HepG2 (cell line): ENCODE data around the gene ALDH7A1.

ENCODE experiments used
- EZH2 ChIP-seq: conservative IDR thresholded peaks from 2 replicates; pipeline ENCODE4 v1.6.1; 2012; ENCODE audit warnings: mild to moderate bottlenecking, low read depth, low read length, moderate library complexity
- HDAC2 ChIP-seq: sonication (generic); formaldehyde crosslinking; IDR thresholded peaks from 2 replicates; pipeline ENCODE4 v1.4.0; 2020; ENCODE audit warnings: missing genetic modification reagents
- HOXA7 ChIP-seq: sonication (generic); formaldehyde crosslinking; IDR thresholded peaks from 2 replicates; pipeline ENCODE4 v1.8.1; 2022; ENCODE audit warnings: mild to moderate bottlenecking, missing genetic modification reagents, moderate library complexity
- PAF1 ChIP-seq: IDR thresholded peaks from 2 replicates; pipeline ENCODE4 v1.6.1; 2016; ENCODE audit warnings: missing genetic modification reagents, missing compliant biosample characterization
- SKI ChIP-seq: fragments of 450-650 bp; IDR thresholded peaks from one replicate; pipeline ENCODE4 v1.6.1; 2018; ENCODE audit warnings: mild to moderate bottlenecking; ENCODE audit not compliant: partially characterized antibody
- SRSF1 ChIP-seq: fragments of 200-400 bp; formaldehyde crosslinking; optimal IDR thresholded peaks from 2 replicates; pipeline ENCODE3; 2017; ENCODE audit warnings: mild to moderate bottlenecking, low read depth, low read length, moderate library complexity
- TBL1XR1 ChIP-seq: fragments of 150-350 bp; IDR thresholded peaks from 2 replicates; pipeline ENCODE4 v1.6.1; 2014; ENCODE audit warnings: borderline replicate concordance, low read length; ENCODE audit not compliant: partially characterized antibody
- ZFP41 ChIP-seq: sonication (generic); formaldehyde crosslinking; IDR thresholded peaks from 2 replicates; pipeline ENCODE4 v1.4.0; 2020; ENCODE audit warnings: mild to moderate bottlenecking, missing genetic modification reagents, borderline replicate concordance
- ZNF275 ChIP-seq: sonication (generic); formaldehyde crosslinking; IDR thresholded peaks from 2 replicates; pipeline ENCODE4 v1.8.0; 2022; ENCODE audit warnings: missing genetic modification reagents, mild to moderate bottlenecking, inconsistent platforms, borderline replicate concordance
- ZNF510 ChIP-seq: sonication (generic); formaldehyde crosslinking; IDR thresholded peaks from 2 replicates; pipeline ENCODE4 v1.4.0; 2020; ENCODE audit warnings: low read depth, mild to moderate bottlenecking, missing genetic modification reagents
- ZNF776 ChIP-seq: sonication (generic); formaldehyde crosslinking; IDR thresholded peaks from 2 replicates; pipeline ENCODE4 v1.4.0; 2020; ENCODE audit warnings: mild to moderate bottlenecking, missing genetic modification reagents
- TF ChIP-seq, protein P1 (sequence below), 2 experiments: IDR thresholded peaks; 2 replicates each; pipeline ENCODE4 v1.6.1; 2011 to 2012; ENCODE audit warnings: low read length in 2 of 2, borderline replicate concordance in 1 of 2, low read depth in 1 of 2, mild to moderate bottlenecking in 1 of 2, moderate library complexity in 1 of 2
- TF ChIP-seq, protein P2 (sequence below): sonication (generic); formaldehyde crosslinking; IDR thresholded peaks from 2 replicates; pipeline ENCODE4 v1.4.0; 2020; ENCODE audit warnings: missing genetic modification reagents, borderline replicate concordance

DNA sequence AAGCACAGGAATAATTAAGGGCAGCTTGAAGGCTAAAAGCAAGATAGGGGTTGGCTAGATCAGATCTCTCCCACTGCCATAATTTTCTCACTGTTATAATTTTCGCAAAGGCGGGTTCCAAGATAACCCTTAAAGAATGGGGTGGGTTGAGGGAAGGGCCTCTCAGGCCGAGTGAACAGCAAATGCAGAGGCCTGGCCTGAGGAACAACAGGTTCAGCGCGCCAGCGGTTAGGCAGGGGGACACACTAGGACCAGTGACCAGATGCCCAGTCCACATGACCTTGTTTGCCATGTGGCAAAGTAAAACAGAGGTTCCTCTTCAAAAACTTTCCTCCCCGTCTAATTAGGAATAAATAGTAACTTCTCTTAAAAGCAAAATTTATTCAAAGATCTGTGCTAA is 4.5 kb upstream of the ALDH7A1 start:
- no peak for TF ChIP-seq HOXA7
- no peak for TF ChIP-seq ZNF776
- TF ChIP-seq, protein P1, sequence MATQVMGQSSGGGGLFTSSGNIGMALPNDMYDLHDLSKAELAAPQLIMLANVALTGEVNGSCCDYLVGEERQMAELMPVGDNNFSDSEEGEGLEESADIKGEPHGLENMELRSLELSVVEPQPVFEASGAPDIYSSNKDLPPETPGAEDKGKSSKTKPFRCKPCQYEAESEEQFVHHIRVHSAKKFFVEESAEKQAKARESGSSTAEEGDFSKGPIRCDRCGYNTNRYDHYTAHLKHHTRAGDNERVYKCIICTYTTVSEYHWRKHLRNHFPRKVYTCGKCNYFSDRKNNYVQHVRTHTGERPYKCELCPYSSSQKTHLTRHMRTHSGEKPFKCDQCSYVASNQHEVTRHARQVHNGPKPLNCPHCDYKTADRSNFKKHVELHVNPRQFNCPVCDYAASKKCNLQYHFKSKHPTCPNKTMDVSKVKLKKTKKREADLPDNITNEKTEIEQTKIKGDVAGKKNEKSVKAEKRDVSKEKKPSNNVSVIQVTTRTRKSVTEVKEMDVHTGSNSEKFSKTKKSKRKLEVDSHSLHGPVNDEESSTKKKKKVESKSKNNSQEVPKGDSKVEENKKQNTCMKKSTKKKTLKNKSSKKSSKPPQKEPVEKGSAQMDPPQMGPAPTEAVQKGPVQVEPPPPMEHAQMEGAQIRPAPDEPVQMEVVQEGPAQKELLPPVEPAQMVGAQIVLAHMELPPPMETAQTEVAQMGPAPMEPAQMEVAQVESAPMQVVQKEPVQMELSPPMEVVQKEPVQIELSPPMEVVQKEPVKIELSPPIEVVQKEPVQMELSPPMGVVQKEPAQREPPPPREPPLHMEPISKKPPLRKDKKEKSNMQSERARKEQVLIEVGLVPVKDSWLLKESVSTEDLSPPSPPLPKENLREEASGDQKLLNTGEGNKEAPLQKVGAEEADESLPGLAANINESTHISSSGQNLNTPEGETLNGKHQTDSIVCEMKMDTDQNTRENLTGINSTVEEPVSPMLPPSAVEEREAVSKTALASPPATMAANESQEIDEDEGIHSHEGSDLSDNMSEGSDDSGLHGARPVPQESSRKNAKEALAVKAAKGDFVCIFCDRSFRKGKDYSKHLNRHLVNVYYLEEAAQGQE (IDR thresholded peaks at IDR 0.05; ENCODE audit: borderline replicate concordance in 1 of 2, low read depth in 1 of 2, low read length in 2 of 2): no peak
- TF ChIP-seq SKI: no peak
- TF ChIP-seq ZNF275 (CRISPR knock-in tag): no peak
- TF ChIP-seq, protein P2, sequence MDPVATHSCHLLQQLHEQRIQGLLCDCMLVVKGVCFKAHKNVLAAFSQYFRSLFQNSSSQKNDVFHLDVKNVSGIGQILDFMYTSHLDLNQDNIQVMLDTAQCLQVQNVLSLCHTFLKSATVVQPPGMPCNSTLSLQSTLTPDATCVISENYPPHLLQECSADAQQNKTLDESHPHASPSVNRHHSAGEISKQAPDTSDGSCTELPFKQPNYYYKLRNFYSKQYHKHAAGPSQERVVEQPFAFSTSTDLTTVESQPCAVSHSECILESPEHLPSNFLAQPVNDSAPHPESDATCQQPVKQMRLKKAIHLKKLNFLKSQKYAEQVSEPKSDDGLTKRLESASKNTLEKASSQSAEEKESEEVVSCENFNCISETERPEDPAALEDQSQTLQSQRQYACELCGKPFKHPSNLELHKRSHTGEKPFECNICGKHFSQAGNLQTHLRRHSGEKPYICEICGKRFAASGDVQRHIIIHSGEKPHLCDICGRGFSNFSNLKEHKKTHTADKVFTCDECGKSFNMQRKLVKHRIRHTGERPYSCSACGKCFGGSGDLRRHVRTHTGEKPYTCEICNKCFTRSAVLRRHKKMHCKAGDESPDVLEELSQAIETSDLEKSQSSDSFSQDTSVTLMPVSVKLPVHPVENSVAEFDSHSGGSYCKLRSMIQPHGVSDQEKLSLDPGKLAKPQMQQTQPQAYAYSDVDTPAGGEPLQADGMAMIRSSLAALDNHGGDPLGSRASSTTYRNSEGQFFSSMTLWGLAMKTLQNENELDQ (CRISPR knock-in tag): no peak
- TF ChIP-seq EZH2: no peak
- no peak for TF ChIP-seq ZFP41 (CRISPR knock-in tag)
- TF ChIP-seq SRSF1: no peak
- TF ChIP-seq PAF1 (CRISPR knock-in tag): no peak
- no peak for TF ChIP-seq TBL1XR1
- TF ChIP-seq HDAC2 (CRISPR knock-in tag): no peak
- no peak for TF ChIP-seq ZNF510 (CRISPR knock-in tag)
